Neural crest cell (in vitro differentiated cells): ENCODE data around the gene SPEN. TPM values are rescaled to one million over a fixed set of nuclear protein-coding genes. Genes with fewer than 3 reads are reported as not detected.
"Not testable (repeated sequence)": the region's sequence is repeated elsewhere in the genome, so short reads cannot be mapped to it uniquely, and the experiment has no call there.

ENCODE experiments used
- DNase-seq: peaks from one replicate; pipeline ENCODE4 v3.0.0; 2021; ENCODE audit warnings: low read depth, mixed read lengths, low spot score
- H3K27ac Mint-ChIP-seq: one replicate; pipeline ENCODE4 v1.8.0; 2021; ENCODE audit warnings: mild to moderate bottlenecking, mixed read lengths; ENCODE audit not compliant: unreplicated experiment
- H3K27me3 Mint-ChIP-seq: 2 replicates; pipeline ENCODE4 v1.8.0; 2021; ENCODE audit warnings: low read depth, mild to moderate bottlenecking, mixed read lengths
- H3K36me3 Mint-ChIP-seq: 2 replicates; pipeline ENCODE4 v1.8.0; 2021; ENCODE audit warnings: low read depth, mild to moderate bottlenecking, mixed read lengths
- H3K4me1 Mint-ChIP-seq: 2 replicates; pipeline ENCODE4 v1.8.0; 2021; ENCODE audit warnings: mixed read lengths
- H3K4me3 Mint-ChIP-seq: one replicate; pipeline ENCODE4 v1.8.0; 2021; ENCODE audit warnings: mild to moderate bottlenecking, mixed read lengths
- H3K9me3 Mint-ChIP-seq: 2 replicates; pipeline ENCODE4 v1.8.0; 2021; ENCODE audit warnings: mixed read lengths
- CTCF ChIP-seq: fragments of 200-600 bp; sonication (generic); conservative IDR thresholded peaks from 2 replicates; pipeline ENCODE4 v1.5.0; 2021; ENCODE audit warnings: antibody characterized with exemption, mild to moderate bottlenecking
- total RNA-seq: library from RNA; stranded (reverse); gene quantifications from 2 replicates; pipeline ENCODE4 v1.2.1, GENCODE V29; 2021

The SPEN gene
- total RNA-seq, 1 donor from 2014 or later: 69.4 TPM

DNA sequence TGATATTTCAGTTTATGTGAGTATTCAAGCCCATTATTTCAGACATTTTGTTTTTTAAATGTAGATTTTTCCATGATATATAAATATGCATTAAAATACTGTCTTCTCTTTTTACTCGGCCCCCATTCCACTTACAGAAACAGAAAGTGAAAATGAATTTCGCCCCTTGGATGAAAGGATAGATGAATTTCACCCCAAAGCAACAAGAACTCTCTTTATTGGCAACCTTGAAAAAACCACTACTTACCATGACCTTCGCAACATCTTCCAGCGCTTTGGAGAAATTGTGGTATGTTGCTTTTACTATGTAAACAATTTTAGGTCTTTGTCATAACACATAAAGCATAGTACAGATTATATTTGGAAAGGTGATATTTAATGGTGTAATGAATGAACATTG is 68.5 kb downstream of the SPEN start:
- no peak for DNase-seq
- H3K27me3 Mint-ChIP-seq: no peaks in the 10 kb centered on the region
- no peak overlapping the region for H3K4me3 Mint-ChIP-seq
- H3K9me3 Mint-ChIP-seq: no peaks in the 10 kb centered on the region
- TF ChIP-seq CTCF: no peak
- H3K36me3 Mint-ChIP-seq: peaks cover 11% of the 10 kb centered on the region
- H3K27ac Mint-ChIP-seq: no peak overlapping the region
- no peaks in the 10 kb centered on the region for H3K4me1 Mint-ChIP-seq

- Mint-ChIP-seq H3K9me3 (no peaks in the 10 kb centered on the region), H3K4me3 (no peak overlapping the region), H3K27ac (peak overlapping the region; percentile 88), H3K4me1 (no peaks in the 10 kb centered on the region), H3K36me3 (peaks cover 8% of the 10 kb centered on the region), H3K27me3 (no peaks in the 10 kb centered on the region)
- no peak for TF ChIP-seq CTCF
- no peak for DNase-seq
Measured at GRCh38 chr1:15916417-15916816, 68.9 kb downstream of the SPEN start.

- H3K9me3 Mint-ChIP-seq: no peaks in the 10 kb centered on the region
Measured at GRCh38 chr1:15916916-15917315, 69.4 kb downstream of the SPEN start.

DNA sequence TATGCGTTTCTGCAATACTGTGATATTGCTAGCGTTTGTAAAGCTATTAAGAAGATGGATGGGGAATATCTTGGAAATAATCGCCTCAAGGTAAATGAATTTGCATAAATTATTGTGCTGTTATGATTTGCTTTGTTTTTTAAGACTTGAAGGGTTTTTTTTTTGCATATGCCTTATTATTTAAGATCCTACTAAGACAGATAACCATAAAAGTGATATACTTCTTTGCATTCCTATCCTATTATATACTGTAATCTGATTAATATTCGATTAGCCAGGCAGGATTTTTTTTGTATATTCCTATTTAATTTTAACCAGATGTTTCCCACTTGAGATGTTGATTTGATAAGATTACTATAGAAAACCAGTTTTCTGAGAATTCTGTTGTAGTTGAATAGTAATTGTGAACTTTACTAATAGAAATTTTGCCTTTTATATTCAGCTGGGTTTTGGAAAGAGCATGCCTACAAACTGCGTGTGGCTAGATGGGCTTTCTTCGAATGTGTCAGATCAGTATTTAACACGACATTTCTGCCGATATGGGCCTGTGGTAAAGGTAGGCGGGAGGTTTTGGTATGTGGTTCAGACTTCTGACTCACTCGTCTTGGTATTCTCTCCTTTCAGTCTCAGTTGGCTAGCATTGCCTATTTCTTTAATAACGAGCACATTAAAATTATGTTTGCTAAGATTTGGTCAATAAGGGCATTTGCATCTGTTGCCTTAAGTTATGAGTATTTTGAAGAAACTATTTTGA is 71.6 kb downstream of the SPEN start:
- no peak overlapping the region for H3K27ac Mint-ChIP-seq
- no peak for DNase-seq
- no peak for TF ChIP-seq CTCF
- no peaks in the 10 kb centered on the region for H3K9me3 Mint-ChIP-seq
- H3K27me3 Mint-ChIP-seq: no peaks in the 10 kb centered on the region
- peaks cover 8% of the 10 kb centered on the region for H3K36me3 Mint-ChIP-seq
- no peak overlapping the region for H3K4me3 Mint-ChIP-seq
- H3K4me1 Mint-ChIP-seq: no peaks in the 10 kb centered on the region

More at GRCh38 chr1:15916916-15917315, 69.4 kb downstream of the SPEN start:
- no peak overlapping the region for H3K4me3 Mint-ChIP-seq
- H3K4me1 Mint-ChIP-seq: no peaks in the 10 kb centered on the region
- no peak for TF ChIP-seq CTCF
- no peak overlapping the region for H3K27ac Mint-ChIP-seq
- no peaks in the 10 kb centered on the region for H3K27me3 Mint-ChIP-seq
- no peak for DNase-seq
- H3K36me3 Mint-ChIP-seq: peaks cover 5% of the 10 kb centered on the region

DNA sequence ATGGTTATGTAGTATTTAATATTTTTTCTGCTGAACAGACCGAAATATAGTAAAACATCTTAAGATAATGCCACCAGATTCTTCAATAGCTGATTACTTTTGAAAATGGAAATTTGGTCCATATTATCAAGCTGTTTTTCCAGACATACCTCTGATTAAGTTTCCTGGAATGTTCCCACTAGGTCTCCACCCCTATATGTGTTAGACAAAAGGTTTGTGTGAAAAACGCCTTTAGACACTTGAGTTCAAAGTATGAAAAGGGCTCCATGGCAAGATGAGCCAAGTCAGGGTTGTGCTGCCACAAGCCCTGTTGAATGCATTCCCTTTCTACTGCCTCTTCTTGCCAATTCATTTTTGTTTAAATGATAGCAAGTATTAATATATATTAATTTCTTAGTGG is 75.7 kb downstream of the SPEN start:
- Mint-ChIP-seq H3K36me3 (peaks cover 7% of the 10 kb centered on the region), H3K9me3 (no peaks in the 10 kb centered on the region), H3K4me3 (no peak overlapping the region), H3K27me3 (no peaks in the 10 kb centered on the region), H3K27ac (no peak overlapping the region), H3K4me1 (no peaks in the 10 kb centered on the region)
- no peak for DNase-seq
- TF ChIP-seq CTCF: no peak

DNA sequence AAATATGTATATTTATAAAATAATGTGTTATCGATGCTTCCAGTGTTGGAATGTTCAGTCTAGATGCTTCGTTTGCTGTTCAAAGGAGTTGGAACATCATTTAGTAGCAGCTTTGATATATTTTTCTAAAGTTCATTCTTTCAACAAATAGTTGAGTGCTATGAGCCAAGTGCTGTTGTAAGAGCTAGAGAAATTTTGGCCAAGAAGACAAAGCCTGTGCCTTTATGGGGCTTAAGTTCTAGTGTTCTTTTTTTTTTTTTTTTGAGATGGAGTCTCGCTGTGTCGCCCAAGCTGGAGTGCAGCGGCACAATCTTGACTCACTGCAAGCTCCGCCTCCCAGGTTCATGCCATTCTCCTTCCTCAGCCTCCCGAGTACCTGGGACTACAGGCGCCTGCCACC is 78.9 kb downstream of the SPEN start:
- not testable (repeated sequence) for H3K9me3 Mint-ChIP-seq, DNase-seq, H3K4me3 Mint-ChIP-seq, H3K4me1 Mint-ChIP-seq, H3K27ac Mint-ChIP-seq, H3K27me3 Mint-ChIP-seq
- peaks cover 27% of the 10 kb centered on the region for H3K36me3 Mint-ChIP-seq
